Testis (tissue), 2 donors: ENCODE results near the gene EXOSC9.

Experiments used
- POLR2A ChIP-seq: fragments of 450-650 bp; IDR thresholded peaks from one replicate; pipeline ENCODE4 v1.6.1; 2017; ENCODE audit warnings: antibody characterized with exemption, mild to moderate bottlenecking, moderate library complexity
- TF ChIP-seq, protein P1 (sequence below), 3 experiments: fragments of 450-650 bp in 2 of 3; fragments of 200-600 bp in 1 of 3; sonication (generic) in 1 of 3; IDR thresholded peaks; one replicate each; pipeline ENCODE4 v1.5.1; 2016 to 2019; ENCODE audit warnings: antibody characterized with exemption in 3 of 3, mild to moderate bottlenecking in 2 of 3, moderate library complexity in 1 of 3

DNA sequence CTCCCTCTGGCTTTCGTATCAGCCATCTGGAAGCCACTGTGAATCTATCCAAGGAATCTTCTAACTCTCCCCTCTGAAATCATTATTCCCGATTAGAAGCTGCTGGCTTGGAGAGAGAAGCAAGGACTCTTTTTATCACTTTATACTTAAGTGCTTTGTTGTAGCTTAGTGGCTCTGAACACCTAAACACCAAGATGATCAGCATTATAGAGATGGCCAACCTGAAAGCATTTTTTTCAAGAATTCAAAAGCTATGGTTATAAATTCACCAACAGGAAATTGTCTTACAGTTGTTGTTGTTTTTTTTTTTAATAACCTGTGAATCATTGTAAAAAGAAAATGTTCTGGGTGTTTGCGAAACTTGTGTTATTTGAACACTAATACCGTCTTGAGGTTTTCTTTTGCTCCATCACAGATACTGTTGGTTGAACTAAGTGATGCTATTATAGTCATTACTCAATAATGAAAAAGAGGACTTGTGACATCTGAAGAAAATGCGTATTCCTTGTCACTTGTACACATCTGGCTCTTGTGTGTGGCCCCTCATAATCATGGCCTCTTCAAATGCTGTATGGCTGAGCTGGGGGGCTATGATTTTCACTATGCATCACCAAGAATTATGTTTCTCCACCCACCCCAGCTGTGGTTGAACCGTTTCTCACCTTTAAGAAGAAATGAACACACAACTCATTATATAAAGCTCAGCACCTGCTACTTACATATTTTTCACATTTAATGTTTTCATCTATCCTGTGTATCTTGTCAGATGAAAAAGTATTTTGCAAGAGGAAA is 24.3 kb upstream of the EXOSC9 start:
- TF ChIP-seq, protein P1, sequence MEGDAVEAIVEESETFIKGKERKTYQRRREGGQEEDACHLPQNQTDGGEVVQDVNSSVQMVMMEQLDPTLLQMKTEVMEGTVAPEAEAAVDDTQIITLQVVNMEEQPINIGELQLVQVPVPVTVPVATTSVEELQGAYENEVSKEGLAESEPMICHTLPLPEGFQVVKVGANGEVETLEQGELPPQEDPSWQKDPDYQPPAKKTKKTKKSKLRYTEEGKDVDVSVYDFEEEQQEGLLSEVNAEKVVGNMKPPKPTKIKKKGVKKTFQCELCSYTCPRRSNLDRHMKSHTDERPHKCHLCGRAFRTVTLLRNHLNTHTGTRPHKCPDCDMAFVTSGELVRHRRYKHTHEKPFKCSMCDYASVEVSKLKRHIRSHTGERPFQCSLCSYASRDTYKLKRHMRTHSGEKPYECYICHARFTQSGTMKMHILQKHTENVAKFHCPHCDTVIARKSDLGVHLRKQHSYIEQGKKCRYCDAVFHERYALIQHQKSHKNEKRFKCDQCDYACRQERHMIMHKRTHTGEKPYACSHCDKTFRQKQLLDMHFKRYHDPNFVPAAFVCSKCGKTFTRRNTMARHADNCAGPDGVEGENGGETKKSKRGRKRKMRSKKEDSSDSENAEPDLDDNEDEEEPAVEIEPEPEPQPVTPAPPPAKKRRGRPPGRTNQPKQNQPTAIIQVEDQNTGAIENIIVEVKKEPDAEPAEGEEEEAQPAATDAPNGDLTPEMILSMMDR (IDR thresholded peaks at IDR 0.05): no peak
- TF ChIP-seq POLR2A: no peak
